Subcutaneous abdominal adipose tissue (tissue), 5 donors: Measurements from ENCODE around the gene PATE4.
"Not testable (repeated sequence)": the region's sequence is repeated elsewhere in the genome, so short reads cannot be mapped to it uniquely, and the experiment has no call there.

Experiments used
- H3K27ac ChIP-seq: one replicate; pipeline ENCODE4 v1.7.0; 2013; ENCODE audit warnings: low read depth, mild to moderate bottlenecking, inconsistent platforms, low read length, moderate library complexity
- H3K27me3 ChIP-seq, 5 donors: one replicate each; pipeline ENCODE4 v1.7.0; 2013; ENCODE audit warnings: low read length in 5 of 5, inconsistent platforms in 1 of 5; ENCODE audit not compliant: control insufficient read depth in 5 of 5, insufficient read depth in 4 of 5
- H3K36me3 ChIP-seq, 5 donors: one replicate each; pipeline ENCODE4 v1.7.0; 2013; ENCODE audit warnings: low read length in 5 of 5; ENCODE audit not compliant: control insufficient read depth in 5 of 5, insufficient read depth in 5 of 5
- H3K4me1 ChIP-seq, 5 donors: one replicate each; pipeline ENCODE4 v1.7.0; 2013; ENCODE audit warnings: low read length in 5 of 5, mild to moderate bottlenecking in 3 of 5, moderate library complexity in 1 of 5; ENCODE audit not compliant: control insufficient read depth in 5 of 5, insufficient read depth in 5 of 5
- H3K4me3 ChIP-seq, 5 donors: one replicate each; pipeline ENCODE4 v1.7.0; 2013; ENCODE audit warnings: low read length in 5 of 5, low read depth in 1 of 5
- H3K9ac ChIP-seq, 5 donors: one replicate each; pipeline ENCODE4 v1.7.0; 2013; ENCODE audit warnings: low read length in 5 of 5, mild to moderate bottlenecking in 4 of 5, moderate library complexity in 3 of 5
- H3K9me3 ChIP-seq, 5 donors: one replicate each; pipeline ENCODE4 v1.7.0; 2013; ENCODE audit warnings: low read length in 5 of 5; ENCODE audit not compliant: control insufficient read depth in 5 of 5
- donor health status: healthy.
- donor health status: healthy.
- donor health status: healthy.
- donor health status: healthy.
- donor health status: healthy.

The PATE4 gene

DNA sequence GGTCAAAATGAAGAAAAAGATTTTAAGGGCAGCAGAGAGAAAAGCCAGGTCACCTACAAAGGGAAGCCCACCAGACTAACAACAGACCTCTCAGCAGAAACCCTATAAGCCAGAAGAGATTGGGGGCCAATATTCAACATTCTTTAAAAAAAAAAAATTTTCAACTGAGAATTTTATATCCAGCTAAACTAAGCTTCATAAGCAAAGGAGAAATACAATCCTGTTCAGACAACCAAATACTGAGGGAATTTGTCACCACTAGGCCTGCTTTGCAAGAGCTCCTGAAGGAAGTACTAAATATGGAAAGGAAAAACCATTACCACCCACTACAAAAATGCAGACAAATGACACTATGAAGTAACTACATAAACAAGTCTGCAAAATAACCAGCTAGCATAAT is 13.1 kb downstream of the PATE4 start:
- Histone ChIP-seq H3K4me1 (no peaks in the 10 kb centered on the region), H3K36me3 (no peaks in the 10 kb centered on the region), H3K9ac (no peak overlapping the region), H3K27ac (no peak overlapping the region), H3K27me3 (no peaks in the 10 kb centered on the region), H3K9me3 (peaks cover 3 to 24% (median 20%) of the 10 kb centered on the region in 5 donors), H3K4me3 (no peak overlapping the region)

DNA sequence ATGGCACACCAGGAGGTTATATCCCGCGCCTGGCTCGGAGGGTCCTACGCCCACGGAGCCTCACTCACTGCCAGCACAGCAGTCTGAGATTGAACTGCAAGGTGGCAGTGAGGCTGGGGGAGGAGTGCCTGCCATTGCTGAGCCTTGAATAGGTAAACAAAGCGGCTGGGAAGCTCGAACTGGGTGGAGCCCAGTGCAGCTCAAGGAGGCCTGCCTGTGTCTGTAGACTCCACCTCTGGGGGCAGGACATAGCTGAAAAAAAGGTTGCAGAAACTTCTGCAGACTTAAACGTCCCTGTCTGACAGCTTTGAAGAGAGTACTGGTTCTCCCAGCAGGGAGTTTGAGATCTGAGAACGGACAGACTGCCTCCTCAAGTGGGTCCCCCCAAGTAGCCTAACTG is 24.6 kb downstream of the PATE4 start:
- not testable (repeated sequence) for H3K27ac ChIP-seq, H3K9me3 ChIP-seq, H3K9ac ChIP-seq, H3K36me3 ChIP-seq, H3K4me3 ChIP-seq, H3K4me1 ChIP-seq, H3K27me3 ChIP-seq

DNA sequence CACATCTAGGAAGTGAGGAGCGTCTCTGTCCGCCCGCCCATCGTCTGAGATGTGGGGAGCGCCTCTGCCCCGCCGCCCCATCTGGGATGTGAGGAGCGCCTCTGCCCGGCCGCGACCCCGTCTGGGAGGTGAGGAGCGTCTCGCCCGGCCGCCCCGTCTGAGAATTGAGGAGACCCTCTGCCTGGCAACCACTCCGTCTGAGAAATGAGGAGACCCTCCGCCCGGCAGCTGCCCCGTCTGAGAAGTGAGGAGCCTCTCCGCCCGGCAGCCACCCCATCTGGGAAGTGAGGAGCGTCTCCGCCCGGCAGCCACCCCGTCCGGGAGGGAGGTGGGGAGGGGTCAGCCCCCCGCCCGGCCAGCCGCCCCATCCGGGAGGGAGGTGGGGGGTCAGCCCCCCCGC is 29.7 kb downstream of the PATE4 start:
- H3K36me3 ChIP-seq, H3K9ac ChIP-seq: not testable (repeated sequence)

GRCh38 chr11:125865354-125865753 is 32.2 kb downstream of the PATE4 start:
- not testable (repeated sequence) for H3K36me3 ChIP-seq, H3K9ac ChIP-seq, H3K4me1 ChIP-seq, H3K4me3 ChIP-seq, H3K27me3 ChIP-seq, H3K27ac ChIP-seq, H3K9me3 ChIP-seq

More for the DNA sequence above, 29.7 kb downstream of the PATE4 start:
- not testable (repeated sequence) for H3K27me3 ChIP-seq, H3K4me3 ChIP-seq, H3K27ac ChIP-seq, H3K9me3 ChIP-seq, H3K4me1 ChIP-seq

- H3K4me1 ChIP-seq, result peaks cover 0 to 5% (median 2%) of the 10 kb centered on the region in 5 donors
- H3K36me3 ChIP-seq, result no peaks in the 10 kb centered on the region
- no peaks in the 10 kb centered on the region for H3K9me3 ChIP-seq
- H3K9ac ChIP-seq, result no peak overlapping the region
- no peak overlapping the region for H3K4me3 ChIP-seq
- no peaks in the 10 kb centered on the region for H3K27me3 ChIP-seq
- no peak overlapping the region for H3K27ac ChIP-seq
These were observed 36.4 kb downstream of the PATE4 start for GRCh38 chr11:125869521-125869920.

GRCh38 chr11:125871391-125872137 is 38.4 kb downstream of the PATE4 start:
- Histone ChIP-seq H3K36me3 (no peaks in the 10 kb centered on the region), H3K27me3 (no peaks in the 10 kb centered on the region), H3K9ac (no peak overlapping the region), H3K4me1 (peaks cover 0 to 6% (median 2%) of the 10 kb centered on the region in 5 donors), H3K4me3 (no peak overlapping the region), H3K9me3 (no peaks in the 10 kb centered on the region), H3K27ac (no peak overlapping the region)

DNA sequence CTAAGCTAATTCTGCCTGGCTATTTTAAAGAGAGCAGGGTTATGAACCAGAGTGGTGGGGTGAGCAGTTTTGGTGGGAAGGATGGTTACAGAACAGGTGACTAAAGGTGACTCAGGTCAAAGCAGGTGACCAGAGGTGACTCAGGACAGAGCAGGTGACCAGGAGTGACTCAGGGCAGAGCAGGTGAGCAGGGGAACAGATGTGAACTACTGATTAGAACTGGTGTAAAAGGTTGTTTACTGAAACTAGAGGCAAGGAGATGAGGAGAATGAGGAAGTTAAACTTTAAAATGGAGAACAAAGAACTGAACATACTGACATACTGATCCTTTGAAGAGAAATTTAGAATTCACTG is 39.0 kb downstream of the PATE4 start:
- Histone ChIP-seq H3K4me1 (peaks cover 0 to 6% (median 2%) of the 10 kb centered on the region in 5 donors), H3K9me3 (no peaks in the 10 kb centered on the region), H3K9ac (no peak overlapping the region)

DNA sequence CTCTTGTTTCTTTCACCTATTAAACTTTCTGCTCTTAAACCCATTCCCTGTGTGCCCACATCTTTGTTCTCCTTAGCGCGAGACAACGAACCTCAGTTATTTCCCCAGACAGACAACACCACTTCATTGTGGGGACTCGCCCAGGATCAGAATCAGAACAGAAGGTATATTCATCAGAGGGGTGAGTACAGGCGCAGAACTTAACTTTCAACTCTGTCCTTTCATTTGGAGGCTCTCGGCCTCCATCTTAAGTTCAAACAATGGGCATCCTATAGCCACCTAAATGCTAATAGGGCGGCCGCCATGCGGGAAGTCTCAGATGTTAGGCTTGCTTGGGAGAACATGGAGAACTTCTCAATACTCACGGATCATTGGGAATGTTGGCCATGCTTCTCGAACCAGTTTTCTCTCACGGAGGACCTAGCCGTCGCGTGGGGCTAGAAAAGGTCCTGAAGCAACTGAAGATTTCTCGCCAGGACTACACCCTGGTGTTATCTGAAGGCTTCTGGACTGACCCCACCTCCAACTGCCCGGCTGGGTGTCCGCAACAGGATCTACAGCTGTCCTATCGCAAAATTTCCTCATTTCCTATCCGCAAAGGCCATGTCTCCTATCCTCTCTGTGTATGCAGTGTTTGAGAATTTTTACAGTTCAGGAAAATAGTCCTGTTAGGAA is 40.9 kb downstream of the PATE4 start:
- no peak overlapping the region for H3K9ac ChIP-seq
- H3K36me3 ChIP-seq, result no peaks in the 10 kb centered on the region
- no peaks in the 10 kb centered on the region for H3K27me3 ChIP-seq
- peak overlapping the region in 2 of 5 donors; percentile 12 to 42 for H3K4me3 ChIP-seq
- H3K9me3 ChIP-seq, result no peaks in the 10 kb centered on the region
- peaks cover 0 to 6% (median 2%) of the 10 kb centered on the region in 5 donors for H3K4me1 ChIP-seq
- H3K27ac ChIP-seq, result no peak overlapping the region

More for the DNA sequence above, 39.0 kb downstream of the PATE4 start:
- Histone ChIP-seq H3K36me3 (no peaks in the 10 kb centered on the region), H3K4me3 (no peak overlapping the region), H3K27ac (no peak overlapping the region), H3K27me3 (no peaks in the 10 kb centered on the region)

DNA sequence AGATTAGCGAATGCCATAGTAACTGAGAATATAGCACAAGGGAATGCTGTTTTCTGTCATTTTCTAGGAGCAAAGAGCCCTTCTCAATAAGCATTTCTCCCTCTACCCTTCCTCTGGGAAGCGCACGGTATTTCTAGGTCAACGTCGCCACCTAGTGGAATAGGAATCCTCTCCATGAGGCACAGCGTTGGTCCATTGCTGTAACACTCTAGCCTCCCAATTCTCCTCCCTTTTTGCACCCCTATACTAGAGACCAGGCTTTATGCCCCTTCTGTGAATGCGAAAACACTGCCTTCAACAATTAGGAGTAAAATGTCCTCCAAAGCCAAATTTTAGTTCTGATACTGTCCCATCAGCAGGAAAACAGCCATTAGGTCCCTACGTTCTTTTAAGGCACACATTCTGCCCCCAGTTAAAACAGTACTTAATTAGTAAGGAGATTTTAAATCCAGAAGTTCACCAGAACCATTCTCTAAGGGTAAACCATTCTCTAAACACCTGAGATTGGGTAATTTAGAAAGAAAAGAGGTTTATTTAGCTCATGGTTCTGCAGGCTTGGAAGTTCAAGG is 41.5 kb downstream of the PATE4 start:
- no peak overlapping the region for H3K9ac ChIP-seq
- peak overlapping the region in 2 of 5 donors; percentile 12 to 42 for H3K4me3 ChIP-seq
- no peaks in the 10 kb centered on the region for H3K27me3 ChIP-seq
- H3K9me3 ChIP-seq, result no peaks in the 10 kb centered on the region
- H3K27ac ChIP-seq, result no peak overlapping the region
- peaks cover 0 to 6% (median 2%) of the 10 kb centered on the region in 5 donors for H3K4me1 ChIP-seq
- no peaks in the 10 kb centered on the region for H3K36me3 ChIP-seq

- Histone ChIP-seq H3K4me1 (peaks cover 0 to 2% (median under 1%) of the 10 kb centered on the region in 5 donors), H3K9ac (no peak overlapping the region), H3K27ac (no peak overlapping the region)
These were observed 48.2 kb downstream of the PATE4 start for GRCh38 chr11:125881291-125881690.

More at GRCh38 chr11:125881291-125881690, 48.2 kb downstream of the PATE4 start:
- Histone ChIP-seq H3K9me3 (no peaks in the 10 kb centered on the region), H3K36me3 (no peaks in the 10 kb centered on the region), H3K4me3 (no peak overlapping the region), H3K27me3 (no peaks in the 10 kb centered on the region)
